ENCODE data around the gene METAP1D.

DNA sequence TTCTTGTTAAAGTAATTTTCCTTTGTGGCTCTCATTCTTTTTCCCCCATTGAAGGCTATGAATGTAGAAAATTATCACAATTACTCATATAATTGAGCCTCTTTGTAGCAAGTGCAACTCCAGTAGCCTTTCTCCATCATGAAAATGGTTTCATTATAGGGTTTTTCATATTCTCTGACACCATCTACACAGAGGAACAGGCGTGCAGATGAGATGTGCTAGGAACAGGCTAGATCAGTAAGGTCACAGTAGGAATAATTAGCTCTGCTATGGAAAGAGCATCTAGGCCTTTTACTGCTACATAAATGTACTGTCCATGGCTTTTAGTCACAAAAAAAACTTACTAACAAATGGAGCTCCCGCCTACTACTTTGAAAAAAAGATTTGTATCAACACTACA, 73.0 kb downstream of the METAP1D start:
- TF ChIP-seq, protein P1, sequence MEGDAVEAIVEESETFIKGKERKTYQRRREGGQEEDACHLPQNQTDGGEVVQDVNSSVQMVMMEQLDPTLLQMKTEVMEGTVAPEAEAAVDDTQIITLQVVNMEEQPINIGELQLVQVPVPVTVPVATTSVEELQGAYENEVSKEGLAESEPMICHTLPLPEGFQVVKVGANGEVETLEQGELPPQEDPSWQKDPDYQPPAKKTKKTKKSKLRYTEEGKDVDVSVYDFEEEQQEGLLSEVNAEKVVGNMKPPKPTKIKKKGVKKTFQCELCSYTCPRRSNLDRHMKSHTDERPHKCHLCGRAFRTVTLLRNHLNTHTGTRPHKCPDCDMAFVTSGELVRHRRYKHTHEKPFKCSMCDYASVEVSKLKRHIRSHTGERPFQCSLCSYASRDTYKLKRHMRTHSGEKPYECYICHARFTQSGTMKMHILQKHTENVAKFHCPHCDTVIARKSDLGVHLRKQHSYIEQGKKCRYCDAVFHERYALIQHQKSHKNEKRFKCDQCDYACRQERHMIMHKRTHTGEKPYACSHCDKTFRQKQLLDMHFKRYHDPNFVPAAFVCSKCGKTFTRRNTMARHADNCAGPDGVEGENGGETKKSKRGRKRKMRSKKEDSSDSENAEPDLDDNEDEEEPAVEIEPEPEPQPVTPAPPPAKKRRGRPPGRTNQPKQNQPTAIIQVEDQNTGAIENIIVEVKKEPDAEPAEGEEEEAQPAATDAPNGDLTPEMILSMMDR (IDR thresholded peaks at IDR 0.05; ENCODE audit: insufficient read depth, low read length): no peak
- no peak for TF ChIP-seq POLR2AphosphoS5 (IDR thresholded peaks at IDR 0.05; ENCODE audit: low read depth)
- TF ChIP-seq, protein P2, sequence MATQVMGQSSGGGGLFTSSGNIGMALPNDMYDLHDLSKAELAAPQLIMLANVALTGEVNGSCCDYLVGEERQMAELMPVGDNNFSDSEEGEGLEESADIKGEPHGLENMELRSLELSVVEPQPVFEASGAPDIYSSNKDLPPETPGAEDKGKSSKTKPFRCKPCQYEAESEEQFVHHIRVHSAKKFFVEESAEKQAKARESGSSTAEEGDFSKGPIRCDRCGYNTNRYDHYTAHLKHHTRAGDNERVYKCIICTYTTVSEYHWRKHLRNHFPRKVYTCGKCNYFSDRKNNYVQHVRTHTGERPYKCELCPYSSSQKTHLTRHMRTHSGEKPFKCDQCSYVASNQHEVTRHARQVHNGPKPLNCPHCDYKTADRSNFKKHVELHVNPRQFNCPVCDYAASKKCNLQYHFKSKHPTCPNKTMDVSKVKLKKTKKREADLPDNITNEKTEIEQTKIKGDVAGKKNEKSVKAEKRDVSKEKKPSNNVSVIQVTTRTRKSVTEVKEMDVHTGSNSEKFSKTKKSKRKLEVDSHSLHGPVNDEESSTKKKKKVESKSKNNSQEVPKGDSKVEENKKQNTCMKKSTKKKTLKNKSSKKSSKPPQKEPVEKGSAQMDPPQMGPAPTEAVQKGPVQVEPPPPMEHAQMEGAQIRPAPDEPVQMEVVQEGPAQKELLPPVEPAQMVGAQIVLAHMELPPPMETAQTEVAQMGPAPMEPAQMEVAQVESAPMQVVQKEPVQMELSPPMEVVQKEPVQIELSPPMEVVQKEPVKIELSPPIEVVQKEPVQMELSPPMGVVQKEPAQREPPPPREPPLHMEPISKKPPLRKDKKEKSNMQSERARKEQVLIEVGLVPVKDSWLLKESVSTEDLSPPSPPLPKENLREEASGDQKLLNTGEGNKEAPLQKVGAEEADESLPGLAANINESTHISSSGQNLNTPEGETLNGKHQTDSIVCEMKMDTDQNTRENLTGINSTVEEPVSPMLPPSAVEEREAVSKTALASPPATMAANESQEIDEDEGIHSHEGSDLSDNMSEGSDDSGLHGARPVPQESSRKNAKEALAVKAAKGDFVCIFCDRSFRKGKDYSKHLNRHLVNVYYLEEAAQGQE (IDR thresholded peaks at IDR 0.05; ENCODE audit: insufficient replicate concordance, low read depth): no peak
- TF ChIP-seq GABPA (IDR thresholded peaks at IDR 0.05; ENCODE audit: low read depth): no peak

All from HL-60 (cell line).